C4-2B (cell line): ENCODE results near the gene HLX.

Experiments
- ZFX ChIP-seq: fragments of 450-650 bp; IDR thresholded peaks from 2 replicates; pipeline ENCODE4 v1.6.1; 2017
- TF ChIP-seq, protein P1 (sequence below): fragments of 450-650 bp; conservative IDR thresholded peaks from 2 replicates; pipeline ENCODE4 v1.5.1; 2017; ENCODE audit warnings: mild to moderate bottlenecking

DNA sequence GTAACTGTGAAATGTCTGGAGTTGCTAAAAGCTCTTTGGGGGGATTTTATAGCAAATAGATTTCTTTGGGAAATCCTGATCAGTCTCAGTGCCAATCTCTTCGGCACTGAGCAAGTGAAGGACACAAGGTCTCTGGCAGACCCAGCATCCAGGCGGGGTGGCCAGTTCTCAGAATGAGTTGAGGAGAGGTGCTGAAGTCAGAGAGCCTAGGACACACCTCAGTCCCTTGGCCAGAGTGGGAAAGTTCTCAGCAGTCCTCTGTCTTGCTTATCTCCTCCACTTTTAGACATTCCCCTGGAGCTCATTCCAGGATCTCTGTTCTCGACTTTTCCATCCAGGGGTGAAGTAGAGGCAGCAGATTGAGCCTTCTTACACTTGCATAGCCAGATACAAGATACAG is 6.7 kb downstream of the HLX start:
- TF ChIP-seq, protein P1, sequence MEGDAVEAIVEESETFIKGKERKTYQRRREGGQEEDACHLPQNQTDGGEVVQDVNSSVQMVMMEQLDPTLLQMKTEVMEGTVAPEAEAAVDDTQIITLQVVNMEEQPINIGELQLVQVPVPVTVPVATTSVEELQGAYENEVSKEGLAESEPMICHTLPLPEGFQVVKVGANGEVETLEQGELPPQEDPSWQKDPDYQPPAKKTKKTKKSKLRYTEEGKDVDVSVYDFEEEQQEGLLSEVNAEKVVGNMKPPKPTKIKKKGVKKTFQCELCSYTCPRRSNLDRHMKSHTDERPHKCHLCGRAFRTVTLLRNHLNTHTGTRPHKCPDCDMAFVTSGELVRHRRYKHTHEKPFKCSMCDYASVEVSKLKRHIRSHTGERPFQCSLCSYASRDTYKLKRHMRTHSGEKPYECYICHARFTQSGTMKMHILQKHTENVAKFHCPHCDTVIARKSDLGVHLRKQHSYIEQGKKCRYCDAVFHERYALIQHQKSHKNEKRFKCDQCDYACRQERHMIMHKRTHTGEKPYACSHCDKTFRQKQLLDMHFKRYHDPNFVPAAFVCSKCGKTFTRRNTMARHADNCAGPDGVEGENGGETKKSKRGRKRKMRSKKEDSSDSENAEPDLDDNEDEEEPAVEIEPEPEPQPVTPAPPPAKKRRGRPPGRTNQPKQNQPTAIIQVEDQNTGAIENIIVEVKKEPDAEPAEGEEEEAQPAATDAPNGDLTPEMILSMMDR, result no peak
- no peak for TF ChIP-seq ZFX
